ENCODE data around the gene CD72.
"Not testable (repeated sequence)": the region's sequence is repeated elsewhere in the genome, so short reads cannot be mapped to it uniquely, and the experiment has no call there.

Gene CD72

GRCh38 chr9:35583521-35583920, 34.7 kb downstream of the CD72 start:
- not testable (repeated sequence) for DNase-seq

GRCh38 chr9:35579659-35580227, 38.5 kb downstream of the CD72 start:
- DNase-seq, result not testable (repeated sequence)

- DNase-seq, result no peak
These were observed 39.1 kb downstream of the CD72 start for GRCh38 chr9:35579130-35579529.

- DNase-seq, result no peak
These were observed 40.7 kb downstream of the CD72 start for GRCh38 chr9:35577486-35577885.

- DNase-seq, result no peak
These were observed 42.7 kb downstream of the CD72 start for GRCh38 chr9:35575478-35575877.

- DNase-seq, result no peak
These were observed 43.6 kb downstream of the CD72 start for GRCh38 chr9:35574578-35575122.

- no peak for DNase-seq
These were observed 47.3 kb downstream of the CD72 start for GRCh38 chr9:35570709-35571504.

- no peak for DNase-seq
These were observed 49.0 kb downstream of the CD72 start for GRCh38 chr9:35569206-35569605.

- DNase-seq, result no peak
These were observed 50.0 kb downstream of the CD72 start for GRCh38 chr9:35568196-35568595.

- no peak for DNase-seq
These were observed 51.8 kb downstream of the CD72 start for GRCh38 chr9:35566417-35566816.

GRCh38 chr9:35564658-35565061, 53.6 kb downstream of the CD72 start:
- no peak for DNase-seq

GRCh38 chr9:35563791-35564197, 54.4 kb downstream of the CD72 start:
- DNase-seq, result no peak

GRCh38 chr9:35562895-35563780, 55.1 kb downstream of the CD72 start:
- no peak for DNase-seq

- DNase-seq, result no peak
These were observed 56.5 kb downstream of the CD72 start for GRCh38 chr9:35561468-35562261.

- DNase-seq, result no peak
These were observed 57.4 kb downstream of the CD72 start for GRCh38 chr9:35560625-35561337.
